Astrocyte (in vitro differentiated cells and primary cell): ENCODE measurements around the gene CBY1.

ENCODE experiments used
- EZH2 ChIP-seq: IDR thresholded peaks from 2 replicates; pipeline ENCODE4 v1.6.1; 2012; ENCODE audit warnings: mild to moderate bottlenecking, low read length, inconsistent platforms; ENCODE audit not compliant: insufficient read depth
- TF ChIP-seq, protein P1 (sequence below): IDR thresholded peaks from 2 replicates; pipeline ENCODE4 v1.5.1; 2011; ENCODE audit warnings: low read depth, mild to moderate bottlenecking, inconsistent platforms, low read length, moderate library complexity; ENCODE audit not compliant: insufficient read depth

DNA sequence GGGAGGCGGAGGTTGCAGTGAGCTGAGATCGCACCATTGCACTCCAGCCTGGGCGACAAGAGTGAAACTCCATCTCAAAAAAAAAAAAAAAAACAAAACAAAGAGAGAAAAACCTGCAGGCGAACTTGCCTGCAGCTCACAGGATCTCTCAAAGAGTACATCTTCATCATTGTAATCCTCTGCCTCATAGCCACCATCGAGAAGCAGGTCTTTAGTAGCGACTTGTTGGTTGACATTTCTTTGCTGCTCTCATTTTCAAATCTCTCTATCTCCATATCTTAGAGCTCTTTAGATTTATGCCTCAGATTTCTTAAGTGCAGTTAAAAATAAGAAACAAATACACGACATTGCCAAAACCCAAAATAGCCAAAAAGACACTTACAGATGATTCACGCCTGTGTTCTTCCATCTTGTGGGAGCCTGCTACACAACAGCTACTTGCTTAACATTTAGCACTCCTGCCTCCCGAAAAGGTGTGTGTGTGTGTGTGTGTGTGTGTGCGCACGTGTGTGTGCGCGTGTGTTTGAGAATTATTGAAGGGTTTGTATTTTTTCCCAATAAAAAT lies 14.9 kb upstream of the CBY1 start:
- TF ChIP-seq, protein P1, sequence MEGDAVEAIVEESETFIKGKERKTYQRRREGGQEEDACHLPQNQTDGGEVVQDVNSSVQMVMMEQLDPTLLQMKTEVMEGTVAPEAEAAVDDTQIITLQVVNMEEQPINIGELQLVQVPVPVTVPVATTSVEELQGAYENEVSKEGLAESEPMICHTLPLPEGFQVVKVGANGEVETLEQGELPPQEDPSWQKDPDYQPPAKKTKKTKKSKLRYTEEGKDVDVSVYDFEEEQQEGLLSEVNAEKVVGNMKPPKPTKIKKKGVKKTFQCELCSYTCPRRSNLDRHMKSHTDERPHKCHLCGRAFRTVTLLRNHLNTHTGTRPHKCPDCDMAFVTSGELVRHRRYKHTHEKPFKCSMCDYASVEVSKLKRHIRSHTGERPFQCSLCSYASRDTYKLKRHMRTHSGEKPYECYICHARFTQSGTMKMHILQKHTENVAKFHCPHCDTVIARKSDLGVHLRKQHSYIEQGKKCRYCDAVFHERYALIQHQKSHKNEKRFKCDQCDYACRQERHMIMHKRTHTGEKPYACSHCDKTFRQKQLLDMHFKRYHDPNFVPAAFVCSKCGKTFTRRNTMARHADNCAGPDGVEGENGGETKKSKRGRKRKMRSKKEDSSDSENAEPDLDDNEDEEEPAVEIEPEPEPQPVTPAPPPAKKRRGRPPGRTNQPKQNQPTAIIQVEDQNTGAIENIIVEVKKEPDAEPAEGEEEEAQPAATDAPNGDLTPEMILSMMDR: no peak
- no peak for TF ChIP-seq EZH2
